ENCODE data around the gene ZNF680.

DNA sequence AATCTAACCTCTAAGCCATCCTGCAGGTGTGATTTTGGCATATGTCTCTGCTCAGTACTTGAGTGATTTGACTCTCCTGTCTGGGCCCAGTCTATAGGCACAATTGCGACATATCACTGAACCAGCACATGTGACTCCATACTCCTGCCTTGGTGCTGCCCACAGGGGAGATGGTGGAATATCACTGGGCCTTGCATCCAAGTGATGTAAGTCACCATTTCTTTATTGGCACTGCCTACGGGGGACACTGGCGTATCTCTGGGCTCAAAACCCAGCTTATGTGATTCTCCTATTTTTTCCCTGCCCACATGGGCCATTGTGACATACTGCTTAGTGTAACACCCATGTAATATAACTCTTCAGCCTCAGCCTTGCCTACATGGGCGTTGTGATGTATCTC is 48.1 kb upstream of the ZNF680 start:
- TF ChIP-seq POLR2A (IDR thresholded peaks at IDR 0.05; ENCODE audit: low read depth, low read length) (no peak), TAF1 (IDR thresholded peaks at IDR 0.05; ENCODE audit: low read depth, low read length) (no peak), POLR2AphosphoS5 (IDR thresholded peaks at IDR 0.05; ENCODE audit: low read depth, low read length) (no peak), POU2F2 (IDR thresholded peaks at IDR 0.05; ENCODE audit: low read depth, low read length) (no peak)
